Pancreas (tissue), 10 donors: ENCODE data around the gene SHC3. TPM values are rescaled to one million over a fixed set of nuclear protein-coding genes. Genes with fewer than 3 reads are reported as not detected.

Source experiments
- ATAC-seq, 4 donors: fragments of 200-7000 bp; cut with Tn5 transposase; one replicate each; pipeline versions ENCODE4 v1.8.0 to v1.9.1; 2020; ENCODE audit warnings: mild to moderate bottlenecking in 4 of 4, moderate library complexity in 4 of 4
- DNase-seq, 6 donors: peaks; one replicate each; pipeline ENCODE4 v3.0.0-alpha.2; 2020
- FAIRE-seq: peaks from 2 replicates; lab custom pipeline; 2012; peaks lifted over from hg19 to GRCh38; lab: Jason Lieb, UNC
- H3K27ac ChIP-seq, 4 donors: fragments of 200-600 bp; sonication (generic); 1 replicate in 3 of 4; 2 replicates in 1 of 4; pipeline versions ENCODE4 v1.5.0 to v1.8.0; 2020
- H3K27me3 ChIP-seq, 4 donors: fragments of 200-600 bp; one replicate each; pipeline ENCODE4 v1.8.0; 2021
- H3K36me3 ChIP-seq, 3 donors: fragments of 200-600 bp; sonication (generic) in 1 of 3; one replicate each; pipeline versions ENCODE4 v1.5.0 to v1.8.0; 2020 to 2021
- H3K4me1 ChIP-seq, 3 donors: fragments of 200-600 bp; one replicate each; pipeline ENCODE4 v1.8.0; 2021
- H3K4me3 ChIP-seq, 4 donors: fragments of 200-600 bp; sonication (generic) in 2 of 4; one replicate each; pipeline versions ENCODE4 v1.5.0 to v1.8.0; 2020 to 2021
- H3K9me3 ChIP-seq, 4 donors: fragments of 200-600 bp; one replicate each; pipeline ENCODE4 v1.8.0; 2021
- WGBS, 2 donors: extraction: QIAGEN DNeasy Blood & Tissue Kit; methylation state at CpG; one replicate each; pipeline ENCODE4 v1.1.7; 2013; 5-methylcytosine and 5-hydroxymethylcytosine counted together
- intact Hi-C, 3 donors: fragments of 100-400 bp; cut with DNase I; formaldehyde crosslinking; loops; one replicate each; pipeline versions ENCODE4 v1.11.1 to v1.14.2; 2022
- polyA plus RNA-seq, 2 donors: library from polyadenylated mRNA; stranded (reverse); fragments of 200-250 nt; gene quantifications; one replicate each; pipeline ENCODE4 v1.2.3, GENCODE V29; 2013
- total RNA-seq, 6 donors: library from RNA; stranded (reverse); fragmentation: NEBNext Ultra II Directional in 4 of 6; extraction: Animal tissue kit (Norgen Biotek cat#: 25700) in 4 of 6; gene quantifications; one replicate each; pipeline versions ENCODE4 v1.2.1 to v1.2.4, GENCODE V29; 2021 to 2023
- TF ChIP-seq, protein P1 (sequence below), 4 donors: fragments of 200-600 bp; sonication (generic) in 3 of 4; IDR thresholded peaks; one replicate each; pipeline versions ENCODE4 v1.5.0 to v1.8.0; 2021; ENCODE audit warnings: antibody characterized with exemption in 4 of 4
- donor health status: healthy with polysubstance abuse.
- donor health status: DM: no; HTN: no; CAD: no; lungs with moderate emphysema.
- donor health status: DM: no; HTN: no; CAD: no.
- donor health status: control.
- donor health status: control.
- donor health status: Bipolar disorder and iron deficiency.
- donor health status: DM: yes; HTN: yes; CAD: no.
- donor health status: DM: no; HTN: no; CAD: no.
- donor health status: DM: no; HTN: no; CAD: no.
- donor health status: DM: yes; HTN: yes; CAD: no.

The SHC3 gene
- total and polyA plus RNA-seq, 8 donors = 0.19 to 6.3 (median 1.8) TPM

DNA sequence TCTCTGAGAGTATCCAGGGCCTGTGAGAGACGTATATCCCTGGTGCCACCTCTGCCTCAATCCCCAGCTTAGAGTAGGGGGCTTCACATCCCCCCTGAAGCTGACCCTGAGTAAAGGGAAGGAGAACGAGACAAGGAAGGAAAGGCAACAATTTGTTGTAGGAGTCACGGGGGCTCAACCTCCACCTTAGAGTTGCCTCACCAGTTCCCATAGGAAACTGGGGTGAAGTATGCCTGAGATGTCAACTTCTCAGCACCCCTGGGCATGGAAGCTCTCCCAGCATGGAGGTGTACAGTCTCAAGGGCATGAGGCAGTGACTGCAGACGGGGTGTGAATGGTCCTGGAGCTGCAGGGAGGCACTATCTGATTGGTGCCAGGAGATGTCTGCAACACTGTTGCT is 133.7 kb downstream of the SHC3 start:
- H3K27ac ChIP-seq = no peak overlapping the region
- FAIRE-seq (no peak), DNase-seq (no peak), ATAC-seq (no peak)
- H3K27me3 ChIP-seq = no peaks in the 10 kb centered on the region
- no peak overlapping the region for H3K4me3 ChIP-seq
- 85 to 88% methylated on average over 4 of the region's 4 CpGs for WGBS, 2 donors
- intact Hi-C loops = no loop called here
- H3K4me1 ChIP-seq = no peaks in the 10 kb centered on the region
- TF ChIP-seq, protein P1, sequence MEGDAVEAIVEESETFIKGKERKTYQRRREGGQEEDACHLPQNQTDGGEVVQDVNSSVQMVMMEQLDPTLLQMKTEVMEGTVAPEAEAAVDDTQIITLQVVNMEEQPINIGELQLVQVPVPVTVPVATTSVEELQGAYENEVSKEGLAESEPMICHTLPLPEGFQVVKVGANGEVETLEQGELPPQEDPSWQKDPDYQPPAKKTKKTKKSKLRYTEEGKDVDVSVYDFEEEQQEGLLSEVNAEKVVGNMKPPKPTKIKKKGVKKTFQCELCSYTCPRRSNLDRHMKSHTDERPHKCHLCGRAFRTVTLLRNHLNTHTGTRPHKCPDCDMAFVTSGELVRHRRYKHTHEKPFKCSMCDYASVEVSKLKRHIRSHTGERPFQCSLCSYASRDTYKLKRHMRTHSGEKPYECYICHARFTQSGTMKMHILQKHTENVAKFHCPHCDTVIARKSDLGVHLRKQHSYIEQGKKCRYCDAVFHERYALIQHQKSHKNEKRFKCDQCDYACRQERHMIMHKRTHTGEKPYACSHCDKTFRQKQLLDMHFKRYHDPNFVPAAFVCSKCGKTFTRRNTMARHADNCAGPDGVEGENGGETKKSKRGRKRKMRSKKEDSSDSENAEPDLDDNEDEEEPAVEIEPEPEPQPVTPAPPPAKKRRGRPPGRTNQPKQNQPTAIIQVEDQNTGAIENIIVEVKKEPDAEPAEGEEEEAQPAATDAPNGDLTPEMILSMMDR (IDR thresholded peaks at IDR 0.05) = no peak
- no peaks in the 10 kb centered on the region for H3K36me3 ChIP-seq
- H3K9me3 ChIP-seq = no peaks in the 10 kb centered on the region

DNA sequence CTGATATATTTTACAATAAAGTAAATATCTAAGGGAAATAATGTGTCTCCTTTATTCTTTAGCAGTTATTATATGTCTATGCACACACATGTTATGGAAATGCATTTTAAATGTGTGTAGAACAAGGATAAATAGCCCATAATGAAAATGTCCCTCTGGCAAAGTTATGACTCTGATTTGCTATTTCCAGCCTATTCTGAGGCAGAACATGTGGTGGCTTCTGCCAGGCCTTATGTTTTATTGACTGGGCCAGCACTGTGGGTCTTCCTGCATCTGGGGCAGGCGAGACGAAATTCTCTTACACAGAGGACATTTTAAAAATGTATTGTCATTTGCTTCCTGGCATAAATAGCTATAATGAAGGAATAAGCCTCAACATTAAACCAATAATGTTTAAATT is 134.5 kb downstream of the SHC3 start:
- no peak overlapping the region for H3K4me3 ChIP-seq

DNA sequence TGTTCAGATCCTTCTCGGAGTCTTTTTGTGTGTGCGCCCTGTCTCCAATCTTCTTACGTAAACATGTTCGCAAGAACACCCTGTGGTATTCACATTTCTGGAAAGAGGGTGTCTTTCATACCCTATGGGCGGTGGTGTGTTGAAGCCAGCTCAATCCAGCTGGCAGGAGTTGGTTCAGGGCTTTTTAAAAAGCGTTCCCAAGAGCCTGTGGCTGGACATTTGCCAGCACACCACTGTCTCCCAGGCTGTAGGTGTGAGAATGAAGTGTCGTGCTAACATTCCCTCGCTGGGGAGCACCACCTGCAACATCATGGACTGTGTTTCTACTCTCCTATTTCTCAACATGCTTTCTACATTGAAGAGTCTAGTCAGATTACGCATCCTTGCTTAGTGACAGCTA is 135.6 kb downstream of the SHC3 start:
- no peaks in the 10 kb centered on the region for H3K27me3 ChIP-seq
- intact Hi-C loops = no loop called here
- H3K27ac ChIP-seq = no peak overlapping the region
- ATAC-seq (no peak), DNase-seq (no peak), FAIRE-seq (no peak)
- H3K36me3 ChIP-seq = no peaks in the 10 kb centered on the region
- WGBS, 2 donors = 89 to 93% methylated on average over 9 of the region's 9 CpGs
- TF ChIP-seq, protein P1 (IDR thresholded peaks at IDR 0.05) = no peak
- H3K4me3 ChIP-seq = no peak overlapping the region
- H3K4me1 ChIP-seq = no peaks in the 10 kb centered on the region
- no peaks in the 10 kb centered on the region for H3K9me3 ChIP-seq

More for the DNA sequence above, 134.5 kb downstream of the SHC3 start:
- WGBS, 2 donors = 95 to 96% methylated on average over 2 of the region's 2 CpGs
- no peaks in the 10 kb centered on the region for H3K9me3 ChIP-seq
- no peaks in the 10 kb centered on the region for H3K36me3 ChIP-seq
- DNase-seq = no peak
- TF ChIP-seq, protein P1 (IDR thresholded peaks at IDR 0.05) = no peak
- intact Hi-C loops = no loop called here
- no peak for FAIRE-seq
- ATAC-seq = no peak
- no peaks in the 10 kb centered on the region for H3K4me1 ChIP-seq
- H3K27ac ChIP-seq = no peak overlapping the region
- no peaks in the 10 kb centered on the region for H3K27me3 ChIP-seq

DNA sequence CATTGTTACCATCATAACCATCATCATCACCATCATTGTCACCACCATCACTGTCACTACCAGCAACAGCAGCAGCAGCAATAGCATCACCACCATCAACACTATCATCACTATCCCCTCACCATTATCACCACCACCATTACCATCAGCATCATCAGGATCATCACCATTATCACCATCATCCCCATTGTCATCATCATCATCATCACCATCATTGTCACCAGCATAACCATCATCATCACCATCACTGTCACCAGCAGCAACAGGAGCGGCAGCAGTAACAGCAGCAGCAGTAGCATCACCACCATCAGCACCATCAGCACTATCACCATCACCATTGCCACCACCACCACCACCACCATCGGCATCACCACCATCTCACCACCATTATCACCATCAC is 139.0 kb downstream of the SHC3 start:
- TF ChIP-seq, protein P1 (IDR thresholded peaks at IDR 0.05) = no peak
- Histone ChIP-seq H3K27me3 (no peaks in the 10 kb centered on the region), H3K27ac (no peak overlapping the region), H3K4me3 (no peak overlapping the region), H3K36me3 (no peaks in the 10 kb centered on the region), H3K9me3 (no peaks in the 10 kb centered on the region), H3K4me1 (no peaks in the 10 kb centered on the region)
- 91 to 94% methylated on average over 2 of the region's 2 CpGs for WGBS, 2 donors
- ATAC-seq (no peak), DNase-seq (no peak), FAIRE-seq (no peak)
- intact Hi-C loops = no loop called here

DNA sequence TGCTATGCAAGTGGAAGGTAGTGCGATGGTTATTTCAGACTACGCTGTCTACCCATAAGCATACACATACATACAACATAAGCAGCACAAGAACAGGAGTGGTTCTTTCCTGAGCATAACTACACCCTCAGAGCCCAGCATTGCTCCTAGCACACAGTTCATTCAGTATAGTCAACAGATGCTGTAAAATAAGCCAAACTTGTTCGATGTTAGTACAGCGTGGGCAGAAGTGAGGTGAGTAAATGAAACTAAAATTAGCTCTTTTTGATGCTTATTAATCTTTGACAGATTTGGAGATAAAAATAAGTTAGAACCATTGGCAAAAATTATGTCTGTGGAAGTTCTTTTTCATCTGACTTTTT is 139.5 kb downstream of the SHC3 start:
- 92 to 95% methylated on average over 4 of the region's 4 CpGs for WGBS, 2 donors
- no peaks in the 10 kb centered on the region for H3K9me3 ChIP-seq
- intact Hi-C loops = no loop called here
- no peak overlapping the region for H3K27ac ChIP-seq
- H3K27me3 ChIP-seq = no peaks in the 10 kb centered on the region
- DNase-seq (no peak), ATAC-seq (no peak), FAIRE-seq (no peak)
- no peaks in the 10 kb centered on the region for H3K4me1 ChIP-seq
- H3K4me3 ChIP-seq = no peak overlapping the region
- H3K36me3 ChIP-seq = no peaks in the 10 kb centered on the region
- TF ChIP-seq, protein P1 (IDR thresholded peaks at IDR 0.05) = no peak
